NCI-H2171 treated with DMSO at 0.1 percent for 48 hours (cell line): Measurements from ENCODE around the gene CEACAM4.
A peak's percentile ranks its signal among the peaks of the same experiment; 100 is the strongest.
"Not testable (repeated sequence)": the region's sequence is repeated elsewhere in the genome, so short reads cannot be mapped to it uniquely, and the experiment has no call there.

Source experiments
- DNase-seq: peaks from one replicate; lab custom pipeline; 2025; lab: John Stamatoyannopoulos, UW

The CEACAM4 gene

DNA sequence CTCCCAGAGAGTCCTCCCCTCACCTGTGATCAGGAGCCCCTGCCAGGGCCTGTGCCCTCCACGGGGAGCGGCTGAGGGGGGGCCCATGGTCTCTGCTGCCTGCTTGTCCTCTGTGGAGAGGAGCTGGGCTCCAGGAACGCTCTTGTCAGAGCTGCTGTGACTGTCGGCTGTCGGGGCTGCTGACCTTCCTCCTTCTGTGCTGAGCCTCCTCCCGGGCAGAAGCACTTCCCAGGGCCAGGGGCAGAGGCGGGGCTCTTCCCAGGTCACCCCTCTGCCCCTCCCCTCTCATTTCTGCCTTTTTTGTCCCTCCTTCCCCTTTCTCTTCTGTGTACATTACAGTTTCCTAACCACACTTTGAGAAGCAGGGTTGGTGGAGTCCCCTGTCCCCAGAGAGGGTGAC lies at the start of gene CEACAM4:
TSS of gene CEACAM4 (minus strand) at position 198 of the 400 bp plus-strand sequence. CDS start at position 87, 111 bp downstream.
- DNase-seq = no peak

DNA sequence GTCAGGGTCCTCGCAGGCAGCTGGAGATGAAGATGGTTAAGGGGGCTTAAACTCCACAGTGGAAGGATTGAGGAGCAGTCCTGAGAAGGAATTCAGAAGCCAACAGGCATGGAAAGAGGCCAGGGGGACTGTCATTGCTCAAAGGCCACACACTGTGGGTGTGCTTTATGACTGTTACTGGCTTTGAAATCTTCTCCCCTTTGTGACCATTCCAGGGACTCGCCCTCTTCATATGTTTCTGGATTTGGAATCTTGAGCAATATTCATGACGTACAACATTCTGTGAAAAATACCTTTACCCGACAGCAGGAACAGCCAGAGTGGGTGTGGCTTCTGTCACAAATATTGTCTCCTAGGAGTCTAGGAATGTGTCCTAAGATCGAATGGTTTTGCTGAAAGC lies 44.6 kb upstream of the CEACAM4 start:
- DNase-seq = no peak

GRCh38 chr19:41670755-41671154 lies 43.9 kb upstream of the CEACAM4 start:
- DNase-seq = no peak

- DNase-seq = no peak
These were observed 41.4 kb upstream of the CEACAM4 start for GRCh38 chr19:41668315-41668714.

DNA sequence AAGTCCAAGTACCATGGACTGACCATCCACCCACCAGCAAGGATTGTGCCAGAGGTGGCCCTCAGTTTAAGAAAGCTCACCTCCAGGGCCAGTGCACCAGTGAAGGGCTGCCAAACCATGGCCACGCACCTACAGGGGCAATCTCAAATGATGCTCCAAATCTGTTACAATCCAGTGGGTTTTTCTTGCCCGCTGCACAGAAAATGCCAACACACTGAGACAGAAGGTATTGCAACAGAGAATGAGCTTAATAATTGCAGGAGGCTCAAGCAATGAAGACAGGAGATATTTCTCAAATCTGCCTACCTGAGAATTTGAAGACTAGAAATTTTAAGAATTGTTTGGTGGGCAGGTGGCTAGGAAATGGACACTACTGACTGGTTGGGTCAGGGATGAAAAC lies 39.2 kb upstream of the CEACAM4 start:
- DNase-seq = no peak

GRCh38 chr19:41657157-41657556 lies 30.3 kb upstream of the CEACAM4 start:
- DNase-seq = no peak

GRCh38 chr19:41656756-41657155 lies 29.9 kb upstream of the CEACAM4 start:
- not testable (repeated sequence) for DNase-seq

GRCh38 chr19:41652250-41652649 lies 25.4 kb upstream of the CEACAM4 start:
- no peak for DNase-seq

DNA sequence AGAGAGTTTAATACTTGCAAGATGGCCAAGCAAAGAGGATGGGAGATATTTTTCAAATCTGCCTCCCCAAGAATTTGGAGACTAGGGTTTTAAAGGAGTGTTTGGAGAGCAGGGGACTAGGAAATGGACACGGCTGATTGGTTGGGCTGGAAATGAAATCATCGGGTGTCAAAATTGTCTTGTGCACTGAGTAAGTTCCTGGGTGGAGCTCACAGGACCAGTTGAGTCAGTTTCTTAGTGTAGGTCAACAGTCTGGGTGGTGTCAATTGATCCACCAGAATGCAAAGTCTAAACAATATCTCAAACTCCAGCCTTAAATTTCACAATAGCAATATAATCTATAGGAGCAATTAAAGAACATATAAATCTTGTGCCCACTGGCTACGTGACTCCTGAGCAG lies 23.0 kb upstream of the CEACAM4 start:
- DNase-seq = no peak

GRCh38 chr19:41646589-41647204 lies 19.8 kb upstream of the CEACAM4 start:
- DNase-seq = no peak

DNA sequence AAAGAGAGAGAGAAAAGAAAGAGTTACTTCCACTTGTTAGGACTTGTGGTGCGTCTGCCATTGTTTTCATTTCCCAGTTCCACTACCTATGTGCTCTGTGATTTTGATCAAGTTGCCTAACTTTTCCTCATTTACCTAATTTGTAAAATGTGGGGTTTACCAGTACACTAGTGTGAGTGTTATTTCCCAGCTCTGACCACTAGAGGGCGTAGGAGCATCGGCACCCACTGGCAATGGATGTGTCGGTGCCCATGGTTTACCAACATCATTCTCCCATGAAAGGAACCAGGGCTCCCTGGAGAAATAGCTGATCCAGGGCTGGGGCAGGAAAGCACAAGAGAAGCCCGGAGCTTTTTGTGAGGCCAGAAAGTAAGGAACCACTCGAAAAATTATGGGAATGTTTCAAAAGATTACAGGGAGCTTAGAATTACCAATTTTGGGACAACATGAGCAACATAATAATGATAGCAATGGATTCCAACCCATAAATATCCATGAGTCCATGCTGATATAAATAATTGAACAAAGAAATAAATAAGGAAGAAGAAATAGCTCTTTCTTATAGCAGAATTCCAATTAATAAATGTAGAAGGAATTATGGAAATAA lies 15.1 kb upstream of the CEACAM4 start:
- peak; percentile 44 for DNase-seq

DNA sequence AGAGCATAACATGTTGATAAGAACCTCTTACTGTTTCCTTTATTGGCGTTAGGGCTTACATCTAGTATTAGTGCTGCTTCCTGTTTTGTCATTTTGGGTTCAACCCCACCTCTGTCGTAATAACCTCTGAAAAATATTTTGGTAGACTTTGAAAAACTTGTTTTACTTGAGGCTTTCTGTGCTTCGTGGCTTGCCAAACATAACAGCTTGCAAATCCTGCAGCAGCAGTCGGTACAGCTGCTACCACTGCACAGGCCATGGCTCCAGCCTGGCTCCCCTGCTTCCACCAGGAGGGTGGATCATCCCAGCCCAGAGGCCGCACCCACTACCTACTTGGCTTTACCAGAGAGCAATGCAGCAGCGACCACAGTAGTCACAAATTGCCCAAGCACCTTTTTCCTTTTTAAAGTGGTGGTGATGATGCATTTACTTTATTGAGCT lies 11.8 kb upstream of the CEACAM4 start:
- DNase-seq = no peak

DNA sequence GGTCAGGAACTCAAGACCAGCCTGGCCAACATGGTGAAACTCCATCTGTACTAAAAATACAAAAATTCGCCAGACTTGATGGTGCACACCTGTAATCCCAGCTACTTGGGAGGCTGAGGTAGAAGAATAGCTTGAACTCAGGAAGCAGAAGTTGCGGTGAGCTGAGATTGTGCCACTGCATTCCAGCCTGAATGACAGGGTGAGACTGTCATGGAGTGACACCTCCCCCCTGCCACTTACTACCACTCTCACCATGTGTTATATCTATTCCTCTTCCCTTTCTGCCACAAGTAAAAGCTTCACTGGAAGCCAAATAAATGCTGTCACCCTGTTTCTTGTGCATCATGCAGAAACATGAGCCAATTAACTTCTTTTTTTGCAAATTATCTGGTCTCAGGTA lies 10.6 kb upstream of the CEACAM4 start:
- no peak for DNase-seq

GRCh38 chr19:41627966-41628675 lies 1.2 kb upstream of the CEACAM4 start:
- DNase-seq = no peak

- DNase-seq = no peak
These were observed 596 bp downstream of the CEACAM4 start for GRCh38 chr19:41626278-41626677.

GRCh38 chr19:41624937-41625336 lies 1.9 kb downstream of the CEACAM4 start:
- no peak for DNase-seq

DNA sequence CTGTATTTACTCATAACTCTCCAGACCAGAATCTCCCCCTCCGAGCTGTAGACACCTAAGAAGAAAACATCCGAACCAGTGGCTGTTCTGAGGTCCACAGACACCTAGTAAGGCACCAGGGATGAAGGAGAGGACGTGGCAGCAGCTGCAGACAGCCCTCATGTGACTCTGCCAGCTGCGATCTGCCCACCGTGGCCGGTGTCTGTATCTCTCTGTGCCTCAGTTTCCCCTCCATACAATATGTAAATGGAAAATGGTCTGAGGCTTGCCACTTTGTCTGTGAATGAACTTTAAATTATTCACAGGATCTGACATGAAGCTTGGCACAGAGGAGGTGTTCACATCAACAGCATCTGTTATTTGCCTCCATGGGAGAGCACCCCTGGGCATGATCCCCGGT lies 2.4 kb downstream of the CEACAM4 start:
- no peak for DNase-seq

- no peak for DNase-seq
These were observed 3.5 kb downstream of the CEACAM4 start for GRCh38 chr19:41623360-41623759.

DNA sequence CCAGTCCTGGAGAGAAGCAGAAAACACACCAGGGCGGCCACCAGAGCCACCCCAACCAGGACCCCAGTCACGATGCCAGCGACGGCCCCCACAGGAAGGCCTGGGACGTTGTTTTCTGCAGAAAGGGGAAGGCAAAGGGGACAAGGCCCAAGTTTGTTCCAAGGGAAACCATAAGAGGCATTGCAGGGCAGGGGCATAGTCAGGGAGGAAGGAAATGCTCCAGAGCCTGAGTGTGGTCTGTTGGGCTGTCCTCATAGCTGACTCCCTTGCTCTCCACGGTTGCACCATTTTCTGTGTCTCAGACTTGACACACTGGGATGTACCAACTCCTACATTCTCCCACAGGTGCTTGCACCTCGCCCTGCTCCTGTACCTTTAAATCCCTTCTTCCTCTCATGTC lies 5.2 kb downstream of the CEACAM4 start:
- no peak for DNase-seq

- no peak for DNase-seq
These were observed 5.6 kb downstream of the CEACAM4 start for GRCh38 chr19:41621226-41621625.

DNA sequence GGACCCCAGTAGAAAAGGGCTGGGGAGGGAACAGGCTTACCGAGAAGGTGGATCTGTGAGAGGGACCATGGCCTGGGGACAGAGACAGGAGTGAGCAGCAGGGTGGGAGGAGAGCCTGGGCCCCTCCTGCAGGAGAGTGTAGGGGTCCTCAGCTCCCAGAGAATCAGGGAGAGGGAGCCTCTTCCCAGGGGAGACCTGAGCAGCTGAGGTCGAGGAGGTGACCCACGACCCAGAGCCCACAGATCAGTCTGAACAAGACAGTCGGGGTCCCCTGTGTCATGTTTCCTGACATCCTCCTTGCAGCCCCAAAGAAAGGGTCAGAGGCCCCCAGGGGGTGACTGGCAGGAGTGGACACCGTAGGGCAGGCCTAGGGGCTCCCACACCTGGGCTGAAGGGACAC lies 6.7 kb downstream of the CEACAM4 start:
- no peak for DNase-seq

- no peak for DNase-seq
These were observed 7.8 kb downstream of the CEACAM4 start for GRCh38 chr19:41619018-41619556.
